Skeletal muscle tissue (tissue), 5 donors: ENCODE results near the gene MYLK2. TPM values are rescaled to one million over a fixed set of nuclear protein-coding genes. Genes with fewer than 3 reads are reported as not detected.

Experiments used
- H3K27ac ChIP-seq: one replicate; pipeline ENCODE4 v1.7.0; 2013; ENCODE audit warnings: mild to moderate bottlenecking, low read depth, low read length, inconsistent platforms
- H3K27me3 ChIP-seq, 3 donors: one replicate each; pipeline ENCODE4 v1.7.0; 2013; ENCODE audit warnings: low read length in 3 of 3; ENCODE audit not compliant: control insufficient read depth in 3 of 3, insufficient read depth in 3 of 3
- H3K36me3 ChIP-seq, 3 donors: one replicate each; pipeline ENCODE4 v1.7.0; 2013; ENCODE audit warnings: low read length in 3 of 3; ENCODE audit not compliant: control insufficient read depth in 3 of 3, insufficient read depth in 3 of 3
- H3K4me1 ChIP-seq, 3 donors: one replicate each; pipeline ENCODE4 v1.7.0; 2013; ENCODE audit warnings: low read length in 3 of 3, mild to moderate bottlenecking in 3 of 3; ENCODE audit not compliant: control insufficient read depth in 3 of 3, insufficient read depth in 3 of 3
- H3K4me3 ChIP-seq, 3 donors: one replicate each; pipeline ENCODE4 v1.7.0; 2013; ENCODE audit warnings: low read length in 3 of 3
- H3K9ac ChIP-seq, 3 donors: one replicate each; pipeline ENCODE4 v1.7.0; 2013; ENCODE audit warnings: low read length in 3 of 3, mild to moderate bottlenecking in 3 of 3, moderate library complexity in 2 of 3, low read depth in 1 of 3
- H3K9me3 ChIP-seq, 3 donors: one replicate each; pipeline ENCODE4 v1.7.0; 2013; ENCODE audit warnings: low read length in 3 of 3; ENCODE audit not compliant: control insufficient read depth in 3 of 3
- small RNA-seq: library from RNA; depleted of rRNA; stranded (forward); fragments of <200 nt; gene quantifications from one replicate; pipeline ENCODE3, GENCODE V24; 2014
- total RNA-seq: library from RNA; depleted of rRNA; stranded (reverse); fragments of >200 nt; gene quantifications from one replicate; pipeline ENCODE4 v1.2.3, GENCODE V29; 2014
- donor health status: Osteomylitis.

MYLK2 gene
- total RNA-seq, 1 donor from 2014 or later, result 21.9 TPM

DNA sequence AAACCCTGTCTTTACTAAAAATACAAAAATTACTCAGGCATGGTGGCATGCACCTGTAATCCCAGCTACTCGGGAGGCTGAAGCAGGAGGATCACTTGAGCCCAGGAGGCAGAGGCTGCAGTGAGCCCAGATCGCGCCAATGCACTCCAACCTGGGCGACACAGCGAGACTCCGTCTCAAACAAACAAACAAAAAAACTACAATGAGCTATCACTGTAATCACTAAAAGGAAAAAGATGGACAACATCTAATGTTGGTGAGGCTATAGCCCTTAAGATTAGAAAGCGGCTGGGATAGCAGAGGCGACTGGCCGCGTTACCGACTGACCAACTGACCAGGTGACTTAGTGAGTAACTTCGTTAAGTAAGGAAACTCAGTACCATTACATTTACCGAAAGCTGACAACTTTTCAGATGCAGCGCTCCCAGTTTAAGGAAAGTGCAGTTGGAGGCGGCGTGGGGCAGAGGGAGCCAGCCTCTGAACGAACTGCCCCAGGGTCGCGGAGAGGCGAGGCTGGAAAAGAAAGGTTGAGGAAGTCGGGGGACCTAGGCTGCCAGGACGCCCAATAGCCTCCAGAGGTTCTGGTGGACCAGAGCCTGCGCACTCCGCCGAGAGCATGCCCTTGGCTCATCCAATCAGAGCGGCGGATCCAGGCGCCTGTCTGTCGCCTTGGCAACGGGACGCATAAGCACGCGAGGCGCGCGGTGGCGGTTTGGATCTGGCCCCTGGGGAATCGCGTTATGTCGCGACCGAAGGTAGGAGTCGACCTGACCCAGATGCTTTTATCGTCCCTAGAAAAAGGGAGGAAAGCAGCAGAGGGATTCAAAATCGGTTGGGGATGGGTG is 60.2 kb downstream of the MYLK2 start:
- peaks cover 0 to 3% (median 0%) of the 10 kb centered on the region in 3 donors for H3K27me3 ChIP-seq
- no peaks in the 10 kb centered on the region for H3K9me3 ChIP-seq
- H3K4me1 ChIP-seq, result peaks cover 5 to 10% (median 7%) of the 10 kb centered on the region in 3 donors
- peak overlapping the region; percentile 57 to 70 (median 68) for H3K9ac ChIP-seq
- H3K36me3 ChIP-seq, result no peaks in the 10 kb centered on the region
- no peak overlapping the region for H3K27ac ChIP-seq
- H3K4me3 ChIP-seq, result peak overlapping the region; percentile 73 to 85 (median 77)

GRCh38 chr20:31881945-31882344 is 62.8 kb downstream of the MYLK2 start:
- H3K4me3 ChIP-seq, result no peak overlapping the region
- peaks cover 5 to 10% (median 7%) of the 10 kb centered on the region in 3 donors for H3K4me1 ChIP-seq
- H3K36me3 ChIP-seq, result no peaks in the 10 kb centered on the region
- no peak overlapping the region for H3K9ac ChIP-seq
- no peaks in the 10 kb centered on the region for H3K9me3 ChIP-seq
- H3K27me3 ChIP-seq, result peaks cover 0 to 3% (median 0%) of the 10 kb centered on the region in 3 donors
- no peak overlapping the region for H3K27ac ChIP-seq

DNA sequence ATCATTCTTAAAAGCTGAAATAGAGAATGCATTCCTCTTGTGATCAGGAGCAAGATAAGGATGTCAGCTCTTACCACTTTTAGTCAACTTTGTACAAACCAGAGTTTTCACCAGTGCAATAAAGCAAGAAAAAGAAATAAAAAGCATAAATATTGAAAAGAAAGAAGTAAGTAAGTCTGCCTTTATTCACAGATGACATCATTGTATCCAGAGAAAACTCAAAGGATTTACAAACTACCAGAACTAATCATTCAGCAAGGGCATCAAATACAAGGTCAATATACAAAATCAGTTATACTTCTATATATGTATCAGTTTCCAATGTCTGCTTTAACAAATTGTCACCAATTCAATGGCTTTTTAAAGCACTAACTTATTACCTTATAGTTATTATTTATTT is 64.7 kb downstream of the MYLK2 start:
- H3K27ac ChIP-seq, result no peak overlapping the region
- no peak overlapping the region for H3K9ac ChIP-seq
- no peaks in the 10 kb centered on the region for H3K36me3 ChIP-seq

More for the DNA sequence above, 64.7 kb downstream of the MYLK2 start:
- no peaks in the 10 kb centered on the region for H3K9me3 ChIP-seq
- no peak overlapping the region for H3K4me3 ChIP-seq
- H3K4me1 ChIP-seq, result peaks cover 5 to 10% (median 7%) of the 10 kb centered on the region in 3 donors
- peaks cover 0 to 3% (median 0%) of the 10 kb centered on the region in 3 donors for H3K27me3 ChIP-seq

Small RNAs within 50 kb of the gene (small RNA-seq; reads per million reads assigned to genes)
- not detected for gene AL160175.1

Other genes with a start within 250 kb of the MYLK2 start
- 136 TPM for gene ID1, start 214.1 kb upstream of the MYLK2 start, total RNA-seq
- 16.2 TPM for gene COX4I2, start 181.4 kb upstream of the MYLK2 start, total RNA-seq
- gene BCL2L1, start 96.5 kb upstream of the MYLK2 start, total RNA-seq, result 44.9 TPM
- 8.4 TPM for gene TPX2, start 80.1 kb upstream of the MYLK2 start, total RNA-seq
- gene FOXS1, start 26.2 kb downstream of the MYLK2 start, total RNA-seq, result 3.1 TPM
- 2.1 TPM for gene DUSP15, start 51.2 kb downstream of the MYLK2 start, total RNA-seq
- gene TTLL9, start 51.3 kb downstream of the MYLK2 start, total RNA-seq, result 0.52 TPM
- 3.1 TPM for gene PDRG1, start 132.7 kb downstream of the MYLK2 start, total RNA-seq
- not detected for gene XKR7, start 148.8 kb downstream of the MYLK2 start, total RNA-seq
- gene CCM2L, start 191.1 kb downstream of the MYLK2 start, total RNA-seq, result 4.7 TPM
- gene HCK, start 232.9 kb downstream of the MYLK2 start, total RNA-seq, result 8.4 TPM